ENCODE results near the gene JUNB.

DNA sequence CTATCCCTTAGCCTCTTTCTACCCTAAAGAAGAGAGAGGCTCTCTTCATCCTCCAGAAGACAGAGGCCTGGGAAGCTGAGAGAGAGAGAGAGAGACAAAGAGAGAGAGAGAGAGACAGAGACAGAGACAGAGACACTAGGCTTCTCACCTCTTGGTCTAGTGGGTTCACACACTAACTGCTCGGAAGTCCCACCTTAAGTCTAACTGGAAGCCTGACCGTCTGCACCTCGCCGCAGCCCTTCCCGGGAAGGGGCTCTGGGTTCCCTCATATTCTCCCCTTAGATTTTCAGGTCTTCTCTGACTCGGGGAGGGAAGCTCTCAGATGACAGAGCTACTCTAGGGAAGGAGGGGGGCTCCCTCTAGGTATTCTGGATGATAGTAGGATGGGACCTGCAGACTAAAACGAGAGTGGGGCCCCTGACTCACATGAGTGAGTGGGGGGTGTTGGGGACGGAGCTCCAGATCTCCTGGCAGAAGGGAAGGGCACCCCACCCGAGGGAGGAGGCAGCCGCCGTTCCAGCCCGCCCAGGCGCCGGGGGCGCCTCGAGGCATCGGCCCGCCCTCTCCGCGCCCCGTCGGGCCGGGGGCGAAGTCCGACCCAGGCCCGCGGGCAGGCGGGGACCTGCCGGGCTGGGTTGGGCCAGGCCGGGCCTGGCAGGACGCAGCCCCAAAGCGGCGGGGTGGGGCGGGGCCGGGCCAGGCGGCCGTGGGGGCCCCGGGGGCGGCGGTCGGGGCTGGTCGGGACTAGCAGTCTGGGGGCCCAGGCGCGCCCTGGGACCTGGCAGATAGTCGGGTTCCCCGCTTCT is 2.0 kb upstream of the JUNB start:
- TF ChIP-seq, protein P1, sequence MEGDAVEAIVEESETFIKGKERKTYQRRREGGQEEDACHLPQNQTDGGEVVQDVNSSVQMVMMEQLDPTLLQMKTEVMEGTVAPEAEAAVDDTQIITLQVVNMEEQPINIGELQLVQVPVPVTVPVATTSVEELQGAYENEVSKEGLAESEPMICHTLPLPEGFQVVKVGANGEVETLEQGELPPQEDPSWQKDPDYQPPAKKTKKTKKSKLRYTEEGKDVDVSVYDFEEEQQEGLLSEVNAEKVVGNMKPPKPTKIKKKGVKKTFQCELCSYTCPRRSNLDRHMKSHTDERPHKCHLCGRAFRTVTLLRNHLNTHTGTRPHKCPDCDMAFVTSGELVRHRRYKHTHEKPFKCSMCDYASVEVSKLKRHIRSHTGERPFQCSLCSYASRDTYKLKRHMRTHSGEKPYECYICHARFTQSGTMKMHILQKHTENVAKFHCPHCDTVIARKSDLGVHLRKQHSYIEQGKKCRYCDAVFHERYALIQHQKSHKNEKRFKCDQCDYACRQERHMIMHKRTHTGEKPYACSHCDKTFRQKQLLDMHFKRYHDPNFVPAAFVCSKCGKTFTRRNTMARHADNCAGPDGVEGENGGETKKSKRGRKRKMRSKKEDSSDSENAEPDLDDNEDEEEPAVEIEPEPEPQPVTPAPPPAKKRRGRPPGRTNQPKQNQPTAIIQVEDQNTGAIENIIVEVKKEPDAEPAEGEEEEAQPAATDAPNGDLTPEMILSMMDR (optimal IDR thresholded peaks at IDR 0.05 in 1 of 3, IDR thresholded peaks at IDR 0.05 in 1 of 3, conservative IDR thresholded peaks at IDR 0.05 in 1 of 3; ENCODE audit: extremely low read depth in 1 of 3, insufficient read depth in 2 of 3, low read length in 3 of 3): no peak
- TF ChIP-seq EZH2 (IDR thresholded peaks at IDR 0.05; ENCODE audit: low read length): no peak

Data from keratinocyte (primary cell).